HepG2 (cell line): Measurements from ENCODE around the gene HMMR. TPM values are rescaled to one million over a fixed set of nuclear protein-coding genes. Genes with fewer than 3 reads are reported as not detected.

Experiments
- CBFB ChIP-seq: sonication (generic); formaldehyde crosslinking; IDR thresholded peaks from 2 replicates; pipeline ENCODE4 v1.4.0; 2020; ENCODE audit warnings: missing genetic modification reagents
- HNRNPK ChIP-seq: fragments of 200-400 bp; formaldehyde crosslinking; IDR thresholded peaks from 2 replicates; pipeline ENCODE4 v1.6.1; 2018; ENCODE audit warnings: low read length, low read depth, moderate library complexity, mild to moderate bottlenecking; ENCODE audit not compliant: poor library complexity, severe bottlenecking
- MED8 ChIP-seq: sonication (generic); formaldehyde crosslinking; IDR thresholded peaks from 2 replicates; pipeline ENCODE4 v1.8.1; 2023; ENCODE audit warnings: mild to moderate bottlenecking, missing genetic modification reagents; ENCODE audit not compliant: insufficient replicate concordance
- SP140L ChIP-seq: sonication (generic); formaldehyde crosslinking; IDR thresholded peaks from 2 replicates; pipeline ENCODE4 v1.4.0; 2020; ENCODE audit warnings: missing genetic modification reagents, borderline replicate concordance
- ZC3H4 ChIP-seq: sonication (generic); formaldehyde crosslinking; IDR thresholded peaks from 2 replicates; pipeline ENCODE4 v1.4.0; 2020; ENCODE audit warnings: missing genetic modification reagents, borderline replicate concordance
- ZNF674 ChIP-seq: sonication (generic); formaldehyde crosslinking; IDR thresholded peaks from 2 replicates; pipeline ENCODE4 v1.5.0; 2020; ENCODE audit warnings: low read depth, mild to moderate bottlenecking, missing genetic modification reagents
- ZNF720 ChIP-seq: sonication (generic); formaldehyde crosslinking; IDR thresholded peaks from 2 replicates; pipeline ENCODE4 v1.4.0; 2020; ENCODE audit warnings: missing genetic modification reagents
- ZNF777 ChIP-seq: sonication (generic); formaldehyde crosslinking; IDR thresholded peaks from 2 replicates; pipeline ENCODE4 v1.4.0; 2020; ENCODE audit warnings: missing genetic modification reagents
- polyA plus RNA-seq, 8 experiments: library from polyadenylated mRNA; depleted of rRNA in 3 of 8; stranded (reverse) in 7 of 8; unstranded in 1 of 8; fragments of >200 nt; fragmentation: Illumina TruSeq in 4 of 8; extraction: Trizol in 4 of 8; gene quantifications; 2 replicates each; pipeline versions ENCODE4 v1.2.1 to v1.2.3, GENCODE V29; 2011 to 2016; ENCODE audit warnings: low read depth in 4 of 8, missing spikeins in 1 of 8, mixed read lengths in 1 of 8; ENCODE audit not compliant: insufficient read depth in 1 of 8
- total RNA-seq, 5 experiments: library from RNA; depleted of rRNA; stranded (reverse); fragments of >200 nt; fragmentation: Illumina TruSeq; extraction: Trizol; gene quantifications; 2 replicates each; pipeline ENCODE4 v1.2.3, GENCODE V29; 2016; ENCODE audit warnings: low read depth in 1 of 5
- TF ChIP-seq, protein P1 (sequence below): sonication (generic); formaldehyde crosslinking; IDR thresholded peaks from 2 replicates; pipeline ENCODE4 v1.5.0; 2020; ENCODE audit warnings: mild to moderate bottlenecking, missing genetic modification reagents, borderline replicate concordance
- TF ChIP-seq, protein P2 (sequence below): sonication (generic); formaldehyde crosslinking; IDR thresholded peaks from 2 replicates; pipeline ENCODE4 v1.4.0; 2020; ENCODE audit warnings: mild to moderate bottlenecking, missing genetic modification reagents
- TF ChIP-seq, protein P3 (sequence below): sonication (generic); formaldehyde crosslinking; IDR thresholded peaks from 2 replicates; pipeline ENCODE4 v1.4.0; 2020; ENCODE audit warnings: missing genetic modification reagents, borderline replicate concordance
- TF ChIP-seq, protein P4 (sequence below): sonication (generic); formaldehyde crosslinking; IDR thresholded peaks from 2 replicates; pipeline ENCODE4 v1.4.0; 2020; ENCODE audit warnings: mild to moderate bottlenecking, missing genetic modification reagents, borderline replicate concordance
- TF ChIP-seq, protein P5 (sequence below): sonication (generic); formaldehyde crosslinking; IDR thresholded peaks from 2 replicates; pipeline ENCODE4 v1.4.0; 2020; ENCODE audit warnings: low read depth, mild to moderate bottlenecking, missing genetic modification reagents

Gene HMMR
- total and polyA plus RNA-seq, 2 of the 13 experiments (the other 11 are each of a cell fraction or from before 2014, with no cell fraction given), result 8.5 to 48.3 TPM

DNA sequence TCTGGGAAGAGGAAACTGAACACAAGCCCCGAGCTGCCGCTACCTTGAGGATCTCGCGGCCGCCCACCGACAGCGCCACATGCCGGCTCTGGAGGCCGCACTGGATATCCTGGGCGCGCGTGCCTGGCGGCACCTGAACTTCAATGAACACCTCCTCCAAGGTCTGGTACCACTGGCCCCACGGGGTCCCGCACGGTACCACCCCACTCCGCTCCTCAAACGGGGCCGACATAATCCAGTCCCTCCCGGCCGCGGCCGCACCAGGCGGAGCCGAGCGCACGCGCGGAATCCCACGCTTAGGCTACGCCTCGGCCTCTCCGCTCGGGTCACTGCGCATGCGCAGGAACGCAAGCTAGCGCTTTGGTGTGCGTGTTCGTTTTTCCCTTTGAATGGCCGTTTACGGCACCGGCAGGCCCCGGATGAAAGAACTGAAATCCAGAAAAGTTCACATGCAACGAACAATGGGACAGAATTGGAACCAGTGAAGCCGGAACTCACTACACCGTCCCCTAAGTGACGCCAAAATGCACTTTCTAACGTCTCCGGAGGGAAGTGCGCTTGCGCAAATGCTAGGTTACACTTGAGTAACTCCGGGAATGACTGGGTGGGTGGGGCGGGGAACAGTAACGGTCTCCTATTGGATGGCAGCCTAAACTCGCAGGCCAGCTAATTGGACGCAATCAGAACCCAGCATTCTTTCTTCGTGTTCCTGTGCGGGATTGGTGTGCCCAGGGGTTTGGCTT, 442 bp upstream of the HMMR start, which contains the start of gene NUDCD2 (continued):
- TF ChIP-seq, protein P1, sequence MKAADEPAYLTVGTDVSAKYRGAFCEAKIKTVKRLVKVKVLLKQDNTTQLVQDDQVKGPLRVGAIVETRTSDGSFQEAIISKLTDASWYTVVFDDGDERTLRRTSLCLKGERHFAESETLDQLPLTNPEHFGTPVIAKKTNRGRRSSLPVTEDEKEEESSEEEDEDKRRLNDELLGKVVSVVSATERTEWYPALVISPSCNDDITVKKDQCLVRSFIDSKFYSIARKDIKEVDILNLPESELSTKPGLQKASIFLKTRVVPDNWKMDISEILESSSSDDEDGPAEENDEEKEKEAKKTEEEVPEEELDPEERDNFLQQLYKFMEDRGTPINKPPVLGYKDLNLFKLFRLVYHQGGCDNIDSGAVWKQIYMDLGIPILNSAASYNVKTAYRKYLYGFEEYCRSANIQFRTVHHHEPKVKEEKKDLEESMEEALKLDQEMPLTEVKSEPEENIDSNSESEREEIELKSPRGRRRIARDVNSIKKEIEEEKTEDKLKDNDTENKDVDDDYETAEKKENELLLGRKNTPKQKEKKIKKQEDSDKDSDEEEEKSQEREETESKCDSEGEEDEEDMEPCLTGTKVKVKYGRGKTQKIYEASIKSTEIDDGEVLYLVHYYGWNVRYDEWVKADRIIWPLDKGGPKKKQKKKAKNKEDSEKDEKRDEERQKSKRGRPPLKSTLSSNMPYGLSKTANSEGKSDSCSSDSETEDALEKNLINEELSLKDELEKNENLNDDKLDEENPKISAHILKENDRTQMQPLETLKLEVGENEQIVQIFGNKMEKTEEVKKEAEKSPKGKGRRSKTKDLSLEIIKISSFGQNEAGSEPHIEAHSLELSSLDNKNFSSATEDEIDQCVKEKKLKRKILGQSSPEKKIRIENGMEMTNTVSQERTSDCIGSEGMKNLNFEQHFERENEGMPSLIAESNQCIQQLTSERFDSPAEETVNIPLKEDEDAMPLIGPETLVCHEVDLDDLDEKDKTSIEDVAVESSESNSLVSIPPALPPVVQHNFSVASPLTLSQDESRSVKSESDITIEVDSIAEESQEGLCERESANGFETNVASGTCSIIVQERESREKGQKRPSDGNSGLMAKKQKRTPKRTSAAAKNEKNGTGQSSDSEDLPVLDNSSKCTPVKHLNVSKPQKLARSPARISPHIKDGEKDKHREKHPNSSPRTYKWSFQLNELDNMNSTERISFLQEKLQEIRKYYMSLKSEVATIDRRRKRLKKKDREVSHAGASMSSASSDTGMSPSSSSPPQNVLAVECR (CRISPR knock-in tag), result peak; percentile 60; the same call in 1 of the 2 replicates
- TF ChIP-seq, protein P2, sequence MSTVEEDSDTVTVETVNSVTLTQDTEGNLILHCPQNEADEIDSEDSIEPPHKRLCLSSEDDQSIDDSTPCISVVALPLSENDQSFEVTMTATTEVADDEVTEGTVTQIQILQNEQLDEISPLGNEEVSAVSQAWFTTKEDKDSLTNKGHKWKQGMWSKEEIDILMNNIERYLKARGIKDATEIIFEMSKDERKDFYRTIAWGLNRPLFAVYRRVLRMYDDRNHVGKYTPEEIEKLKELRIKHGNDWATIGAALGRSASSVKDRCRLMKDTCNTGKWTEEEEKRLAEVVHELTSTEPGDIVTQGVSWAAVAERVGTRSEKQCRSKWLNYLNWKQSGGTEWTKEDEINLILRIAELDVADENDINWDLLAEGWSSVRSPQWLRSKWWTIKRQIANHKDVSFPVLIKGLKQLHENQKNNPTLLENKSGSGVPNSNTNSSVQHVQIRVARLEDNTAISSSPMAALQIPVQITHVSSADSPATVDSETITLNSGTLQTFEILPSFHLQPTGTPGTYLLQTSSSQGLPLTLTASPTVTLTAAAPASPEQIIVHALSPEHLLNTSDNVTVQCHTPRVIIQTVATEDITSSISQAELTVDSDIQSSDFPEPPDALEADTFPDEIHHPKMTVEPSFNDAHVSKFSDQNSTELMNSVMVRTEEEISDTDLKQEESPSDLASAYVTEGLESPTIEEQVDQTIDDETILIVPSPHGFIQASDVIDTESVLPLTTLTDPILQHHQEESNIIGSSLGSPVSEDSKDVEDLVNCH (CRISPR knock-in tag), result no peak
- TF ChIP-seq, protein P3, sequence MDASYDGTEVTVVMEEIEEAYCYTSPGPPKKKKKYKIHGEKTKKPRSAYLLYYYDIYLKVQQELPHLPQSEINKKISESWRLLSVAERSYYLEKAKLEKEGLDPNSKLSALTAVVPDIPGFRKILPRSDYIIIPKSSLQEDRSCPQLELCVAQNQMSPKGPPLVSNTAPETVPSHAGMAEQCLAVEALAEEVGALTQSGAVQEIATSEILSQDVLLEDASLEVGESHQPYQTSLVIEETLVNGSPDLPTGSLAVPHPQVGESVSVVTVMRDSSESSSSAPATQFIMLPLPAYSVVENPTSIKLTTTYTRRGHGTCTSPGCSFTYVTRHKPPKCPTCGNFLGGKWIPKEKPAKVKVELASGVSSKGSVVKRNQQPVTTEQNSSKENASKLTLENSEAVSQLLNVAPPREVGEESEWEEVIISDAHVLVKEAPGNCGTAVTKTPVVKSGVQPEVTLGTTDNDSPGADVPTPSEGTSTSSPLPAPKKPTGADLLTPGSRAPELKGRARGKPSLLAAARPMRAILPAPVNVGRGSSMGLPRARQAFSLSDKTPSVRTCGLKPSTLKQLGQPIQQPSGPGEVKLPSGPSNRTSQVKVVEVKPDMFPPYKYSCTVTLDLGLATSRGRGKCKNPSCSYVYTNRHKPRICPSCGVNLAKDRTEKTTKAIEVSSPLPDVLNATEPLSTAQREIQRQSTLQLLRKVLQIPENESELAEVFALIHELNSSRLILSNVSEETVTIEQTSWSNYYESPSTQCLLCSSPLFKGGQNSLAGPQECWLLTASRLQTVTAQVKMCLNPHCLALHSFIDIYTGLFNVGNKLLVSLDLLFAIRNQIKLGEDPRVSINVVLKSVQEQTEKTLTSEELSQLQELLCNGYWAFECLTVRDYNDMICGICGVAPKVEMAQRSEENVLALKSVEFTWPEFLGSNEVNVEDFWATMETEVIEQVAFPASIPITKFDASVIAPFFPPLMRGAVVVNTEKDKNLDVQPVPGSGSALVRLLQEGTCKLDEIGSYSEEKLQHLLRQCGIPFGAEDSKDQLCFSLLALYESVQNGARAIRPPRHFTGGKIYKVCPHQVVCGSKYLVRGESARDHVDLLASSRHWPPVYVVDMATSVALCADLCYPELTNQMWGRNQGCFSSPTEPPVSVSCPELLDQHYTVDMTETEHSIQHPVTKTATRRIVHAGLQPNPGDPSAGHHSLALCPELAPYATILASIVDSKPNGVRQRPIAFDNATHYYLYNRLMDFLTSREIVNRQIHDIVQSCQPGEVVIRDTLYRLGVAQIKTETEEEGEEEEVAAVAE (CRISPR knock-in tag), result no peak
- TF ChIP-seq ZNF720 (CRISPR knock-in tag) (no peak), ZNF777 (peak; percentile 81), CBFB (CRISPR knock-in tag) (0 out of 2 replicates have a peak, but pooled peaks have one; percentile 26), ZNF674 (CRISPR knock-in tag) (no peak), HNRNPK (no peak), ZC3H4 (CRISPR knock-in tag) (peak; percentile 91; the same call in 1 of the 2 replicates), SP140L (CRISPR knock-in tag) (no peak), MED8 (CRISPR knock-in tag) (peak; percentile 47)
- TF ChIP-seq, protein P4, sequence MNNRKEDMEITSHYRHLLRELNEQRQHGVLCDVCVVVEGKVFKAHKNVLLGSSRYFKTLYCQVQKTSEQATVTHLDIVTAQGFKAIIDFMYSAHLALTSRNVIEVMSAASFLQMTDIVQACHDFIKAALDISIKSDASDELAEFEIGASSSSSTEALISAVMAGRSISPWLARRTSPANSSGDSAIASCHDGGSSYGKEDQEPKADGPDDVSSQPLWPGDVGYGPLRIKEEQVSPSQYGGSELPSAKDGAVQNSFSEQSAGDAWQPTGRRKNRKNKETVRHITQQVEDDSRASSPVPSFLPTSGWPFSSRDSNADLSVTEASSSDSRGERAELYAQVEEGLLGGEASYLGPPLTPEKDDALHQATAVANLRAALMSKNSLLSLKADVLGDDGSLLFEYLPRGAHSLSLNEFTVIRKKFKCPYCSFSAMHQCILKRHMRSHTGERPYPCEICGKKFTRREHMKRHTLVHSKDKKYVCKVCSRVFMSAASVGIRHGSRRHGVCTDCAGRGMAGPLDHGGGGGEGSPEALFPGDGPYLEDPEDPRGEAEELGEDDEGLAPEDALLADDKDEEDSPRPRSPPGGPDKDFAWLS, result no peak
- TF ChIP-seq, protein P5, sequence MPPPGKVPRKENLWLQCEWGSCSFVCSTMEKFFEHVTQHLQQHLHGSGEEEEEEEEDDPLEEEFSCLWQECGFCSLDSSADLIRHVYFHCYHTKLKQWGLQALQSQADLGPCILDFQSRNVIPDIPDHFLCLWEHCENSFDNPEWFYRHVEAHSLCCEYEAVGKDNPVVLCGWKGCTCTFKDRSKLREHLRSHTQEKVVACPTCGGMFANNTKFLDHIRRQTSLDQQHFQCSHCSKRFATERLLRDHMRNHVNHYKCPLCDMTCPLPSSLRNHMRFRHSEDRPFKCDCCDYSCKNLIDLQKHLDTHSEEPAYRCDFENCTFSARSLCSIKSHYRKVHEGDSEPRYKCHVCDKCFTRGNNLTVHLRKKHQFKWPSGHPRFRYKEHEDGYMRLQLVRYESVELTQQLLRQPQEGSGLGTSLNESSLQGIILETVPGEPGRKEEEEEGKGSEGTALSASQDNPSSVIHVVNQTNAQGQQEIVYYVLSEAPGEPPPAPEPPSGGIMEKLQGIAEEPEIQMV (CRISPR knock-in tag), result peak; percentile 69; the same call in 1 of the 2 replicates
